ENCODE data around the gene GCNA. TPM values are rescaled to one million over a fixed set of nuclear protein-coding genes. Genes with fewer than 3 reads are reported as not detected.
"Not testable (repeated sequence)": the region's sequence is repeated elsewhere in the genome, so short reads cannot be mapped to it uniquely, and the experiment has no call there.

Gene GCNA
- total RNA-seq, 2 donors from 2014 or later = 5.1 to 5.4 TPM

- TF ChIP-seq CTCF (IDR thresholded peaks at IDR 0.05) = no peak
- H3K36me3 ChIP-seq = peaks cover 49% of the 10 kb centered on the region
- no peak for ATAC-seq (ENCODE audit: insufficient number of reproducible peaks, low FRiP score, low read depth)
These were observed 19.3 kb upstream of the GCNA start for GRCh38 chrX:71558920-71559319.

GRCh38 chrX:71559773-71560172 lies 18.5 kb upstream of the GCNA start:
- ATAC-seq (ENCODE audit: insufficient number of reproducible peaks, low FRiP score, low read depth); H3K4me1 ChIP-seq (ENCODE audit: control insufficient read depth in 1 of 2, low read depth in 2 of 2); H3K27me3 ChIP-seq (replicated peaks; ENCODE audit: insufficient read depth); H3K4me3 ChIP-seq; H3K9me3 ChIP-seq; DNase-seq (ENCODE audit: low spot score); H3K27ac ChIP-seq: not testable (repeated sequence)
- H3K36me3 ChIP-seq = peaks cover 51% of the 10 kb centered on the region

More at GRCh38 chrX:71558920-71559319, 19.3 kb upstream of the GCNA start:
- Histone ChIP-seq H3K27ac (no peak overlapping the region), H3K4me3 (no peak overlapping the region), H3K27me3 (replicated peaks; ENCODE audit: insufficient read depth) (no peaks in the 10 kb centered on the region), H3K9me3 (no peaks in the 10 kb centered on the region), H3K4me1 (ENCODE audit: control insufficient read depth in 1 of 2, low read depth in 2 of 2) (no peaks in the 10 kb centered on the region)
- no peak for DNase-seq (ENCODE audit: low spot score)

- peaks cover 53% of the 10 kb centered on the region for H3K36me3 ChIP-seq
- DNase-seq (ENCODE audit: low spot score) (no peak), ATAC-seq (ENCODE audit: insufficient number of reproducible peaks, low FRiP score, low read depth) (no peak)
These were observed 14.3 kb upstream of the GCNA start for GRCh38 chrX:71563921-71564320.

GRCh38 chrX:71565474-71566041 lies 12.7 kb upstream of the GCNA start:
- Histone ChIP-seq H3K36me3 (peaks cover 47% of the 10 kb centered on the region), H3K27me3 (replicated peaks; ENCODE audit: insufficient read depth) (no peaks in the 10 kb centered on the region), H3K4me3 (no peak overlapping the region), H3K4me1 (ENCODE audit: control insufficient read depth in 1 of 2, low read depth in 2 of 2) (no peaks in the 10 kb centered on the region), H3K9me3 (no peaks in the 10 kb centered on the region), H3K27ac (no peak overlapping the region)
- DNase-seq (ENCODE audit: low spot score) (no peak), ATAC-seq (ENCODE audit: insufficient number of reproducible peaks, low FRiP score, low read depth) (no peak)
- TF ChIP-seq CTCF (IDR thresholded peaks at IDR 0.05) = no peak

More at GRCh38 chrX:71563921-71564320, 14.3 kb upstream of the GCNA start:
- TF ChIP-seq CTCF (IDR thresholded peaks at IDR 0.05) = no peak
- H3K4me3 ChIP-seq = no peak overlapping the region
- H3K27ac ChIP-seq = no peak overlapping the region
- no peaks in the 10 kb centered on the region for H3K9me3 ChIP-seq
- H3K27me3 ChIP-seq (replicated peaks; ENCODE audit: insufficient read depth) = no peaks in the 10 kb centered on the region
- H3K4me1 ChIP-seq (ENCODE audit: control insufficient read depth in 1 of 2, low read depth in 2 of 2) = no peaks in the 10 kb centered on the region

GRCh38 chrX:71571390-71571789 lies 6.8 kb upstream of the GCNA start:
- H3K27me3 ChIP-seq (replicated peaks; ENCODE audit: insufficient read depth); H3K4me3 ChIP-seq; DNase-seq (ENCODE audit: low spot score); ATAC-seq (ENCODE audit: insufficient number of reproducible peaks, low FRiP score, low read depth); H3K4me1 ChIP-seq (ENCODE audit: control insufficient read depth in 1 of 2, low read depth in 2 of 2); H3K27ac ChIP-seq; H3K9me3 ChIP-seq: not testable (repeated sequence)
- peaks cover 19% of the 10 kb centered on the region for H3K36me3 ChIP-seq

GRCh38 chrX:71573590-71573989 lies 4.6 kb upstream of the GCNA start:
- H3K27ac ChIP-seq = no peak overlapping the region
- no peak for TF ChIP-seq CTCF (IDR thresholded peaks at IDR 0.05)
- no peak overlapping the region for H3K4me3 ChIP-seq
- H3K4me1 ChIP-seq (ENCODE audit: control insufficient read depth in 1 of 2, low read depth in 2 of 2) = no peaks in the 10 kb centered on the region
- no peaks in the 10 kb centered on the region for H3K9me3 ChIP-seq
- peaks cover 10% of the 10 kb centered on the region for H3K36me3 ChIP-seq
- ATAC-seq (ENCODE audit: insufficient number of reproducible peaks, low FRiP score, low read depth) = no peak
- DNase-seq (ENCODE audit: low spot score) = no peak
- no peaks in the 10 kb centered on the region for H3K27me3 ChIP-seq (replicated peaks; ENCODE audit: insufficient read depth)

Measured in thoracic aorta (tissue), 2 donors.